ENCODE results near the gene KCNMA1. TPM values are rescaled to one million over a fixed set of nuclear protein-coding genes. Genes with fewer than 3 reads are reported as not detected.
A peak's percentile ranks its signal among the peaks of the same experiment; 100 is the strongest.

The KCNMA1 gene
- total RNA-seq, 1 donor = 77.8 TPM

DNA sequence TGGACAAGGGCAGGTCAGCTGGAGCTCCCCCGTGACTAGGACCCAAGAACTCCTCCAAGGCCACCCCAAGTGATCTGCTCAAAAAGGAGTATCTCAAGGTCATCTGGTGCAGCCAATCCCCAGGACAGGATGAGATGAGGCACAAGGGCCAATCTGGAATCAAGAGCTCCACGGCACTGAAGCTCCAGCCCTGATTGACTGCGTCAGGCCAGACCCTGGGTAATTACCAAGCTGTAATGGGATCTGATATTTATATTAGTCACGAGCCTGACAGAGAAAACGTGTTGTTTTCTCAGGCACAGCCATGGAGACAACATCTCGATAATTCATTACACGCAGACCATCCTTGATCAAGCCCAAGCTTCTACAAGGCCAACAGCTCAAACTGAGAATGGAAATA lies 4.2 kb downstream of the KCNMA1 start:
- Histone ChIP-seq H4K20me1 (ENCODE audit: insufficient read depth, low read length) (no peaks in the 10 kb centered on the region), H3K4me2 (ENCODE audit: insufficient read depth, low read length) (no peak overlapping the region), H3K9me3 (ENCODE audit: low read depth, low read length) (no peaks in the 10 kb centered on the region), H3K27me3 (ENCODE audit: insufficient read depth, low read length) (no peaks in the 10 kb centered on the region), H3K79me2 (ENCODE audit: insufficient read depth, low read length) (peaks cover 84% of the 10 kb centered on the region), H3K4me3 (ENCODE audit: insufficient read depth, low read length) (no peak overlapping the region), H2AFZ (ENCODE audit: low read length) (no peak overlapping the region), H3K4me1 (ENCODE audit: insufficient read depth, low read length) (peaks cover 28% of the 10 kb centered on the region), H3K27ac (ENCODE audit: low read depth, low read length) (no peak overlapping the region), H3K36me3 (ENCODE audit: insufficient read depth, low read length) (no peaks in the 10 kb centered on the region)
- TF ChIP-seq, protein P1, sequence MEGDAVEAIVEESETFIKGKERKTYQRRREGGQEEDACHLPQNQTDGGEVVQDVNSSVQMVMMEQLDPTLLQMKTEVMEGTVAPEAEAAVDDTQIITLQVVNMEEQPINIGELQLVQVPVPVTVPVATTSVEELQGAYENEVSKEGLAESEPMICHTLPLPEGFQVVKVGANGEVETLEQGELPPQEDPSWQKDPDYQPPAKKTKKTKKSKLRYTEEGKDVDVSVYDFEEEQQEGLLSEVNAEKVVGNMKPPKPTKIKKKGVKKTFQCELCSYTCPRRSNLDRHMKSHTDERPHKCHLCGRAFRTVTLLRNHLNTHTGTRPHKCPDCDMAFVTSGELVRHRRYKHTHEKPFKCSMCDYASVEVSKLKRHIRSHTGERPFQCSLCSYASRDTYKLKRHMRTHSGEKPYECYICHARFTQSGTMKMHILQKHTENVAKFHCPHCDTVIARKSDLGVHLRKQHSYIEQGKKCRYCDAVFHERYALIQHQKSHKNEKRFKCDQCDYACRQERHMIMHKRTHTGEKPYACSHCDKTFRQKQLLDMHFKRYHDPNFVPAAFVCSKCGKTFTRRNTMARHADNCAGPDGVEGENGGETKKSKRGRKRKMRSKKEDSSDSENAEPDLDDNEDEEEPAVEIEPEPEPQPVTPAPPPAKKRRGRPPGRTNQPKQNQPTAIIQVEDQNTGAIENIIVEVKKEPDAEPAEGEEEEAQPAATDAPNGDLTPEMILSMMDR (IDR thresholded peaks at IDR 0.05; ENCODE audit: extremely low read depth, low read depth, low read length) = no peak
- no peak for DNase-seq (ENCODE audit: insufficient read length, low spot score, missing footprints)

DNA sequence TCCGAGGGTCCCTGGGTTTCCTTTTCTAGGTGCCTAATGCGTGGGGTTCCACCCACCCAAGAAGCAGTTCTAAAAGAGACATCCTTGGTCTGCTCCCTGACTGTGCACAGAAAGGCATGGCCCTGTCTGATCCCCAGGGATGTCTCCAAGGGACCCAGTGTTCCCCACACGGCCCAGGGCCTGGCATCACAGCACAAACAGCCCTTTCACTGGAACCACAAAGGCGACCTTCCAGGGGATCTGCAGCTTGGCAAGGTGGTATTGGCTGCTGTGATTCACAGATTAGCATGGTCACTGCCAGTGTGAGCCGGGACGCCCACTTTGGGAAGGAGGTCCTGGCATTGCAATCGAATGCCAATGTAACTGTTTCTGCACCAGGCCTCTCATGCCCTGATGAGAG lies 6.4 kb downstream of the KCNMA1 start:
- Histone ChIP-seq H2AFZ (ENCODE audit: low read length) (no peak overlapping the region), H3K27me3 (ENCODE audit: insufficient read depth, low read length) (no peaks in the 10 kb centered on the region), H4K20me1 (ENCODE audit: insufficient read depth, low read length) (no peaks in the 10 kb centered on the region), H3K79me2 (ENCODE audit: insufficient read depth, low read length) (peaks cover 94% of the 10 kb centered on the region), H3K36me3 (ENCODE audit: insufficient read depth, low read length) (no peaks in the 10 kb centered on the region), H3K27ac (ENCODE audit: low read depth, low read length) (no peak overlapping the region), H3K4me2 (ENCODE audit: insufficient read depth, low read length) (no peak overlapping the region), H3K4me3 (ENCODE audit: insufficient read depth, low read length) (no peak overlapping the region), H3K4me1 (ENCODE audit: insufficient read depth, low read length) (peaks cover 24% of the 10 kb centered on the region), H3K9me3 (ENCODE audit: low read depth, low read length) (no peaks in the 10 kb centered on the region)
- no peak for DNase-seq (ENCODE audit: insufficient read length, low spot score, missing footprints)
- TF ChIP-seq, protein P1 (IDR thresholded peaks at IDR 0.05; ENCODE audit: extremely low read depth, low read depth, low read length) = no peak

DNA sequence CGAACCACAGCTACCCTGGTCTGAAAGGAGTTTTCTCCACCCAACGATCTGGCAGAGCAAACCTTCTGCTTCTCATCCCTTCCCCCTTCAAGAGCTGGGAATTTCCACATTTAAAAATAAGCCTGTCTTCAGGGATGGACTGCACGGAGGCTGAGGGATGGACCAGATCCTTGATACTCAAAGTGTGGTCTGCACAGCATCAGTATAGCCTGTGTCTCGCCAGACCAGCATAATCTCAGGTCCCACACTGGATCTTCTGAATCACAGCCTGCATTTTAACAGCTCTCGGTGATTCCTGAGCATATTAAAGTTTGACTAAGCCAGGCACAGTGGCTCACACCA lies 7.1 kb downstream of the KCNMA1 start:
- Histone ChIP-seq H3K27ac (ENCODE audit: low read depth, low read length) (peak overlapping the region; percentile 55), H3K4me3 (ENCODE audit: insufficient read depth, low read length) (peak overlapping the region; percentile 56), H3K27me3 (ENCODE audit: insufficient read depth, low read length) (no peaks in the 10 kb centered on the region), H3K36me3 (ENCODE audit: insufficient read depth, low read length) (no peaks in the 10 kb centered on the region), H3K4me2 (ENCODE audit: insufficient read depth, low read length) (peak overlapping the region; percentile 79), H2AFZ (ENCODE audit: low read length) (peak overlapping the region; percentile 47), H3K4me1 (ENCODE audit: insufficient read depth, low read length) (peaks cover 16% of the 10 kb centered on the region), H3K9me3 (ENCODE audit: low read depth, low read length) (no peaks in the 10 kb centered on the region), H3K79me2 (ENCODE audit: insufficient read depth, low read length) (peaks cover 88% of the 10 kb centered on the region), H4K20me1 (ENCODE audit: insufficient read depth, low read length) (no peaks in the 10 kb centered on the region)
- TF ChIP-seq, protein P1 (IDR thresholded peaks at IDR 0.05; ENCODE audit: extremely low read depth, low read depth, low read length) = no peak
- DNase-seq (ENCODE audit: insufficient read length, low spot score, missing footprints) = no peak

DNA sequence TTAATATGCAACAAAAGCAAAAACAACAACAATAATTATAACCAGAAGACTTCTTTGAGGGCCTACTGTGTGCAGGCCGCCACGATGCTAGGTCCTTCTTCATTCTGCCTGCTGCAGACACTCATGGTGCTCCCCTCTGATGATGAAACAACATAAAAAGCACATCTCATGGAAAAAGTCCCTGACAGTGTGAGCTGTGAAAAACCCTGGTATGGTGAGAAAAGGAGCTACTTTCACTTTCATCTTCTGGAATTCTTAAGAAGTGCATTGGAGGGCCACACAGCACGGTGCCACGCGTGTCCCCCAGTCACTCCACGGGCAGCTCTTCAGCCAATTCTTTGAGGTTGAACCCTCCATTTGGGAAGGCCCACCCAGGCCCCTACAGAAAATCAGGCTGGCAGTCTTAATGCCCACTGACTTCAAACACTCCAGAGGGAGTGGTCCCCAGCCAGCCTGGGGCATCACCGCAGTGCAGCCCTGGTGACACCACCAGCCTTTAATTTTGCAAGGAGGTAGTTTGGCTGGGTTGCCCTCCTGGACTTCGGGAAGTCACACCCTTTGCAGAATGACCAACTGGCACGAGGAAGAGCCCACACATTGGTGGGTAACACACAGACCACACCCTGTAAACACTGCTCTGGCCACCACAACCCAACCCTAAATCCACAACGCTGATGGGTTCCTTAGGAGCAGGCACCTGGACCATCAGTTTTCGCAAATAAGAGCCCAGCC lies 7.7 kb downstream of the KCNMA1 start:
- Histone ChIP-seq H3K36me3 (ENCODE audit: insufficient read depth, low read length) (no peaks in the 10 kb centered on the region), H3K4me1 (ENCODE audit: insufficient read depth, low read length) (peaks cover 16% of the 10 kb centered on the region), H3K4me3 (ENCODE audit: insufficient read depth, low read length) (peak overlapping the region; percentile 56), H3K79me2 (ENCODE audit: insufficient read depth, low read length) (peaks cover 82% of the 10 kb centered on the region), H4K20me1 (ENCODE audit: insufficient read depth, low read length) (no peaks in the 10 kb centered on the region), H3K9me3 (ENCODE audit: low read depth, low read length) (no peaks in the 10 kb centered on the region), H3K27ac (ENCODE audit: low read depth, low read length) (peak overlapping the region; percentile 55), H3K27me3 (ENCODE audit: insufficient read depth, low read length) (no peaks in the 10 kb centered on the region), H2AFZ (ENCODE audit: low read length) (peak overlapping the region; percentile 47), H3K4me2 (ENCODE audit: insufficient read depth, low read length) (peak overlapping the region; percentile 79)
- TF ChIP-seq, protein P1 (IDR thresholded peaks at IDR 0.05; ENCODE audit: extremely low read depth, low read depth, low read length) = no peak
- DNase-seq (ENCODE audit: insufficient read length, low spot score, missing footprints) = no peak

Data from osteoblast (primary cell).